CD1c-positive myeloid dendritic cell (primary cell): Measurements from ENCODE around the gene TOP3B.
A peak's percentile ranks its signal among the peaks of the same experiment; 100 is the strongest.

ENCODE experiments used
- DNase-seq: peaks from one replicate; pipeline ENCODE4 v3.0.0-alpha.2; 2016; ENCODE audit errors: extremely low spot score

The TOP3B gene, protein sequence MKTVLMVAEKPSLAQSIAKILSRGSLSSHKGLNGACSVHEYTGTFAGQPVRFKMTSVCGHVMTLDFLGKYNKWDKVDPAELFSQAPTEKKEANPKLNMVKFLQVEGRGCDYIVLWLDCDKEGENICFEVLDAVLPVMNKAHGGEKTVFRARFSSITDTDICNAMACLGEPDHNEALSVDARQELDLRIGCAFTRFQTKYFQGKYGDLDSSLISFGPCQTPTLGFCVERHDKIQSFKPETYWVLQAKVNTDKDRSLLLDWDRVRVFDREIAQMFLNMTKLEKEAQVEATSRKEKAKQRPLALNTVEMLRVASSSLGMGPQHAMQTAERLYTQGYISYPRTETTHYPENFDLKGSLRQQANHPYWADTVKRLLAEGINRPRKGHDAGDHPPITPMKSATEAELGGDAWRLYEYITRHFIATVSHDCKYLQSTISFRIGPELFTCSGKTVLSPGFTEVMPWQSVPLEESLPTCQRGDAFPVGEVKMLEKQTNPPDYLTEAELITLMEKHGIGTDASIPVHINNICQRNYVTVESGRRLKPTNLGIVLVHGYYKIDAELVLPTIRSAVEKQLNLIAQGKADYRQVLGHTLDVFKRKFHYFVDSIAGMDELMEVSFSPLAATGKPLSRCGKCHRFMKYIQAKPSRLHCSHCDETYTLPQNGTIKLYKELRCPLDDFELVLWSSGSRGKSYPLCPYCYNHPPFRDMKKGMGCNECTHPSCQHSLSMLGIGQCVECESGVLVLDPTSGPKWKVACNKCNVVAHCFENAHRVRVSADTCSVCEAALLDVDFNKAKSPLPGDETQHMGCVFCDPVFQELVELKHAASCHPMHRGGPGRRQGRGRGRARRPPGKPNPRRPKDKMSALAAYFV

DNA sequence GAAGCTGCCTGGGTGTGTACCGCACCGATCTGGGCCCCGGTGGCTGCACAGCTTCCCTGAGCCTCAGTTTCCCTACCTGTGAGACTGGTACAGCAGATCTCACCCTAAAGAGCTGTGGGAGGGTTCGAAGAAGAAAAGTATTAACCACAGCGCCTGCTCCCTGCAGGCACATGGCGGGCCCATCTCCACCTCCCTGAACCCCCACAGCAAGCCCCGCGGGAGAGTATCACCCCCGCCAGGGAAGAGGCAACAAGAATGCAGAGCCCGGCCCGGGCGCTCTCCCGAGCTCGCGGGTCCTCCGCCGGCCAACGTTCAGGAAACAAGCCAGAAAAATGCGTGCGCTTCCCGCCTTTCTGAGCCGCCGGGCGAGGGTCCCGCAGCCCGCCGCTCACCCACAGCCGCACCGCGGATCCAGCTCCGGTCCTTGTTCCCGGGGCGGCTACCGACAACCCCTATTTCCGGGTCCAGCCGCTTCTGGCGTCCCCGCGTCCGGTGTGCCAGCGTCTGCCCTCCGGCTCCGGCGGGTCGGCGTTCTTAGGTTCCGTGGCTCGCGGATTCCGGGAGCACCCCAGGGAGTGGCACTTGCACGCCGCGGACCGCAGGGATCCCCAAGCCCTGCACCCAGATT, at the start of gene TOP3B:
Gene TOP3B, minus strand, starts transcription at position 450 of the 628 bp plus-strand sequence. CDS start 7,078 bp downstream, outside the sequence.
- peak; percentile 88 for DNase-seq

DNA sequence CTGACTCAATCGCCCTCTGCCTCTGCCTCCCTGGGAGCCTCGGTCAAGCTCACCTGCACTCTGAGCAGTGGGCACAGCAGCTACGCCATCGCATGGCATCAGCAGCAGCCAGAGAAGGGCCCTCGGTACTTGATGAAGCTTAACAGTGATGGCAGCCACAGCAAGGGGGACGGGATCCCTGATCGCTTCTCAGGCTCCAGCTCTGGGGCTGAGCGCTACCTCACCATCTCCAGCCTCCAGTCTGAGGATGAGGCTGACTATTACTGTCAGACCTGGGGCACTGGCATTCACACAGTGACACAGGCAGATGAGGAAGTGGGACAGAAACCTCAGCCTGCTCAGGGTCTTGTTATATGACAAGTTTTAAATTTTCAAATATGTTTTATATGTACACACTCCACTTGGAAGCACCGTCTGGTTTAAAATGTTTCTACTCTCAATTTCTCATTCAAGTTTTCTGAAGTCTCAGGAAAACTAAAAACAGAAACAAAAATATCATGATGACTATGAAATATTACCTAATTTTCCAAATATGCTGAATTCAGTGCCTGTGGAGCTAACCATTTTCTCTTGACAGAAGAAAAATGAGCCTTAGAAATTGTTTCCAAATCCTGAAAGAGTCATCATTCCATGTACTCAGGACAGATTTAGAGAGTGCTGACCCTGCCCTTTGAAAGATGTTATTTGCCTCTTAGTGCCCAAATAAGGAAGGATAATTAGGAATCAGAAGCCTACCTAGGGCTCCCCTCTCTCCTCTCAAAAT, 48.8 kb upstream of the TOP3B start:
- no peak for DNase-seq

GRCh38 chr22:22030493-22031182, 48.1 kb upstream of the TOP3B start:
- no peak for DNase-seq

DNA sequence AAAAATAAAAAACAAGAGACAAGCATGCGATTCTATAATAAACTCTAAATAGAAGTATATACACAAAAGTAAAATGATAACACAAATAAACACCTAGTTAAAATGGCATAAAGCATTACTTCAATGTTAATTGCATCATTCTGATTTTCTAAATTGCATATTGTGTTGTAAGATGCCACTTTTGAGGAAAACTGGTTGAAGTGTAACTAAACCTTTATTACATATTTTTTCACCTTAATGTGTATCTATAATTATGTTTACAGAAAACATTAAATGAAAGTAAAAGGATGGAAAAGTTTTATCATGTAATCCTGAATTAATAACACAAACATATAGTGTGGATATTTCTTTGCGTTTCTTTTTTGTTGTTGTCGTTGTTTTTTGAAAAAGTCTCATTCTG, 45.4 kb upstream of the TOP3B start:
- no peak for DNase-seq

- peak; percentile 23 for DNase-seq
Measured at GRCh38 chr22:22026157-22026831, 43.7 kb upstream of the TOP3B start.

- no peak for DNase-seq
Measured at GRCh38 chr22:22025320-22026156, 43.0 kb upstream of the TOP3B start.

- DNase-seq: no peak
Measured at GRCh38 chr22:22024440-22024839, 41.9 kb upstream of the TOP3B start.

DNA sequence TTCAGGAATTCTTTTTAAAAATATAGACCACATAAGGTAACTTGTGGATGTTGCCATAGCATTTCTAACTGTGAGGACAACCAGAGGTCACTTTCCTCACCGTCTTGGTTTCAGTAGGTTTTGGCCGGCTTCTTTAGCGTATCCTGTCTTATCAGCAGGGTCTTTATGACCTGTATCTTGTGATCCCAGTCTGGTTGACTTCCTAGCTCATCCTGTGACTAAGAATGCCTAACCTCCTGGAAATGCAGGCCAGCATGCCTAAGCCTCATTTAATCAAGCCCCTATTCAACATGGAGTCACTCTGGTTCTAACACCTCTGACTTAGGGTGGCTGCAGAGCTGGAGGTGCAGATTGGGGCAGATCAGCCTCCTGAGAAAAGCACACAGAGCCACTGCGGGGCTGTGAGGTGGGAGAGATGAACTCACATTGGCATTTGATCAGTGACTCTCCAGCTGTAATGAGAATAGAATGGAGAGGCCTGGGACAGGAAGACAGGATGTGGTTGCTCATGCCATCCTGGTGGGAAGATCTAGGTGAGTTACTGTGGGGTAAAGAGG, 41.1 kb upstream of the TOP3B start:
- DNase-seq: no peak

- no peak for DNase-seq
Measured at GRCh38 chr22:22022947-22023534, 40.5 kb upstream of the TOP3B start.

- DNase-seq: no peak
Measured at GRCh38 chr22:22022255-22022840, 39.8 kb upstream of the TOP3B start.

DNA sequence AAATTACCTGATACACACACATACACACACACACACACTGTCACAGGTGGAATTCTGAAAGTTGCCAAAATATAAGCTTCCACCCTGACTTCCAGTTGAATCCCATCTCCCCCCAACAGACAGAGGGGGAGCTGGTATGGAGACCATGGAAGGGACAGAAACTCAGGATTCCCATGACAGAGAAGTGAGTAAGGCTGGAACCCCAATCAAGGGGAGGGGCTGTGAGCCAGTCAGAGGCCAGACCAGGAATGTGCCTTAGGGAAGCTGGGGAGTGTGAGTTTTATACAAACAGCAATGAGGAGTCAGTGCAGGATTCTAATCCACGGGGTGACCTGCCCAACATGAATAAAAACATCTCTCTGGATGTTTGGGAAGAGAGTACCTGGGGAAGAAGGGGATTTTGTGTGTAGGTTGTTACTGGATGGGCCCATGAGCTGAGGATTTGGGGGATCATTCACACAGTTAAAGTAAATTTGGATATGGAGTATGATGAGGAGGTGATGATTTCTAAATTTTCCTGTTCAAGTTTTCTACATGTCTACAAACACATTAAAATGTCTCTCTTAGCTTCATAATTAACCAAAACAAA, 38.7 kb upstream of the TOP3B start:
- DNase-seq: no peak

DNA sequence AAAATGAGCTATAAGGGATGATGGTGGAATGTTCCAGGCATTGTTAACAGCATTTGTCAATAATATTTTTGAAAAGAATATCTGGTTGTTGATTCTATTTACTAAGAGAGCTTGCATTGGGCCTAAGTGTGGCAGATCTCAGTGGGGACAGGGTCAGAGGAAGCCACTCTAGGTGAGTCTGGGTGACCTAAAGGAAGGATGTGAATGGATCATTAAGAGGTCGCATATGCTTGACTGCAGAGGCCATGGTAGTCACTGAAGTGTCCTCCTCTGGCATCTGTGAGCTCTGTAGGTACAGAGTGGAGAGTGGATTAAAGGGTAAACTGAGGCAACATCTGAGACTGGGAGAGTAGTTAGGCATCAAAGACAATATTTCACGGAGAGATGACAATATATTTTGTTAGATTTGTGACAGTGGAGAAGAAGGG, 37.9 kb upstream of the TOP3B start:
- no peak for DNase-seq

GRCh38 chr22:22019659-22020424, 37.3 kb upstream of the TOP3B start:
- no peak for DNase-seq

- no peak for DNase-seq
Measured at GRCh38 chr22:22018825-22019658, 36.5 kb upstream of the TOP3B start.

DNA sequence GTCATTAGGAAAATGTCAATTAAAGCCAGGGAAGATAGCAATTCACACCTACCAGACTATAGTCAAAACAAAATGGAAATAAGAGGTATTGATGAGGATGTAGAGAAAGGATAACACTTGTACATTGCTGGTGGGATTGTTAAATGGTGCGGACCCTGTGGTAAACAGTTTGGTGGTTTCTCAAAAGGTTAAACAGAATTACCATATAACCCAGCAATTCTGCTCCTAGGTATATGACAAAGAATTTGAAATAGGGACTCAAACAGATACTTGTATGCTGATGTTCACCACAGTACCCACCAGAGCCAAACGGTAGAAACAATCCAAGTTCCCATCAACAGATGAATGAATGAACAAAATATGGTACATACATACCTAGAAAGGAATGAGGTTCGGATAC, 33.0 kb upstream of the TOP3B start:
- no peak for DNase-seq

DNA sequence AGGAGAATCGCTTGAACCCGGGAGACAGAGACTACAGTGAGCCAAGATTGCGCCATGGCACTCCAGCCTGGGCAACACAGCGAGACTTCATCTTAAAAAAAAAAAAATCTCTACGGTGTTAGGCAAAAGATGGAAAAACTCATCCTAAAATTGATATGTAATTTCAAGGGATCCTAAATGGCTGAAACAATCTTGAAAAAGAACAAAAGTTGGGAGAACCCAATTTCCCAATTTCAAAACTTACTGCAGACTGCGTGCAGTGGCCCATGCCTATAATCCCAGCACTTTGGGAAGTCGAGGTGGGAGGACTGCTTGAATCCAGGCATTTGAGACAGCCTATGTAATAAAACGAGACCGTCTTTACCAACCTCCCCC, 31.7 kb upstream of the TOP3B start:
- no peak for DNase-seq
